A673 (cell line): ENCODE measurements around the gene TRMT112. TPM values are rescaled to one million over a fixed set of nuclear protein-coding genes. Genes with fewer than 3 reads are reported as not detected.

Source experiments
- BruUV-seq: library from RNA; stranded (reverse); fragments of 400-500 nt; replicated peaks from 2 replicates; lab custom pipeline; 2021; lab: Mats Ljungman, UMichigan
- CTCF ChIA-PET: fragments of 300-600 bp; sonication (Branson Sonifier 250); formaldehyde crosslinking; loops from one replicate; lab custom pipeline; 2022; ENCODE audit warnings: antibody characterized with exemption; lab: Charles Lee
- POLR2A ChIA-PET: fragments of 300-600 bp; sonication (Branson Sonifier 250); formaldehyde crosslinking; loops from one replicate; lab custom pipeline; 2022; ENCODE audit warnings: antibody characterized with exemption; ENCODE audit not compliant: low non-redundant PET; lab: Charles Lee
- DNase-seq: peaks from one replicate; pipeline ENCODE4 v3.0.0-alpha.2; 2015; ENCODE audit warnings: low spot score
- H3K27ac ChIP-seq: fragments of 200-600 bp; sonication (generic); 2 replicates; pipeline ENCODE4 v1.5.1; 2016; ENCODE audit warnings: mixed run types, low read depth, mild to moderate bottlenecking, mixed read lengths, antibody characterized with exemption, low read length; ENCODE audit not compliant: poor library complexity, severe bottlenecking
- H3K27me3 ChIP-seq: fragments of 200-600 bp; sonication (generic); replicated peaks from 2 replicates; pipeline ENCODE4 v1.6.1; 2017; ENCODE audit warnings: mixed run types, low read depth, mild to moderate bottlenecking, mixed read lengths, antibody characterized with exemption, low read length; ENCODE audit not compliant: insufficient read depth, poor library complexity
- H3K36me3 ChIP-seq: fragments of 200-600 bp; sonication (generic); 2 replicates; pipeline ENCODE4 v1.6.1; 2016; ENCODE audit warnings: mixed run types, mild to moderate bottlenecking, mixed read lengths, antibody characterized with exemption, low read length; ENCODE audit not compliant: insufficient read depth, poor library complexity, severe bottlenecking
- H3K4me1 ChIP-seq: fragments of 200-600 bp; sonication (generic); 2 replicates; pipeline ENCODE4 v1.6.1; 2017; ENCODE audit warnings: mixed run types, mild to moderate bottlenecking, mixed read lengths, antibody characterized with exemption, low read length; ENCODE audit not compliant: insufficient read depth, poor library complexity, severe bottlenecking
- H3K4me3 ChIP-seq: fragments of 200-600 bp; sonication (generic); 2 replicates; pipeline ENCODE4 v1.5.1; 2016; ENCODE audit warnings: low read depth, mixed run types, mild to moderate bottlenecking, mixed read lengths, low read length; ENCODE audit not compliant: poor library complexity, severe bottlenecking
- H3K9me3 ChIP-seq: fragments of 200-600 bp; sonication (generic); 2 replicates; pipeline ENCODE4 v1.6.1; 2016; ENCODE audit warnings: mixed run types, low read depth, mild to moderate bottlenecking, mixed read lengths, antibody characterized with exemption, low read length; ENCODE audit not compliant: poor library complexity, severe bottlenecking
- CTCF ChIP-seq: fragments of 300-800, 200-600 bp; sonication (generic); conservative IDR thresholded peaks from 2 replicates; pipeline ENCODE4 v1.5.1; 2017; ENCODE audit warnings: low read depth, mild to moderate bottlenecking, antibody characterized with exemption, low read length, moderate library complexity, mixed read lengths
- EZH2 ChIP-seq: fragments of 200-600 bp; sonication (generic); IDR thresholded peaks from 2 replicates; pipeline ENCODE4 v1.6.1; 2017; ENCODE audit warnings: borderline replicate concordance, low read depth, mild to moderate bottlenecking, mixed read lengths, antibody characterized with exemption, low read length; ENCODE audit not compliant: poor library complexity, severe bottlenecking
- intact Hi-C: fragments of 100-400 bp; cut with micrococcal nuclease; formaldehyde crosslinking; loops from one replicate; pipeline ENCODE4 v1.10.0; 2022; ENCODE audit not compliant: unreplicated experiment
- total RNA-seq: library from RNA; stranded (reverse); gene quantifications from 2 replicates; pipeline ENCODE4 v1.2.3, GENCODE V29; 2021

The TRMT112 gene
- total RNA-seq, 1 experiment from 2014 or later = 270 TPM

GRCh38 chr11:64288353-64288750 lies 29.0 kb downstream of the TRMT112 start:
- intact Hi-C loops = no loop called here
- Histone ChIP-seq H3K9me3 (no peaks in the 10 kb centered on the region), H3K36me3 (no peaks in the 10 kb centered on the region), H3K4me1 (peaks cover 21% of the 10 kb centered on the region), H3K27ac (no peak overlapping the region), H3K4me3 (no peak overlapping the region), H3K27me3 (peaks cover 33% of the 10 kb centered on the region)
- BruUV-seq = no TSS peak
- POLR2A ChIA-PET = interaction anchor here (0.7 kb wide), 1 partner anchor 77 kb away, joined by 4 read pairs; no protein-coding TSS in a partner anchor
- TF ChIP-seq EZH2 (no peak), CTCF (no peak)
- CTCF ChIA-PET = no interaction called here
- DNase-seq = no peak

- ChIA-PET CTCF (interaction anchor here (0.9 kb wide), 1 partner anchor 13 kb away, joined by 4 read pairs; no protein-coding TSS in a partner anchor), POLR2A (interaction anchor here (0.7 kb wide), 1 partner anchor 77 kb away, joined by 4 read pairs; no protein-coding TSS in a partner anchor)
- Histone ChIP-seq H3K27ac (no peak overlapping the region), H3K36me3 (no peaks in the 10 kb centered on the region), H3K4me1 (peaks cover 21% of the 10 kb centered on the region), H3K9me3 (no peaks in the 10 kb centered on the region), H3K27me3 (peaks cover 28% of the 10 kb centered on the region), H3K4me3 (no peak overlapping the region)
- DNase-seq = no peak
- no TSS peak for BruUV-seq
- intact Hi-C loops = no loop called here
- TF ChIP-seq CTCF (no peak), EZH2 (no peak)
These were observed 29.5 kb downstream of the TRMT112 start for GRCh38 chr11:64287676-64288352.

- Histone ChIP-seq H3K9me3 (no peaks in the 10 kb centered on the region), H3K27me3 (peaks cover 18% of the 10 kb centered on the region), H3K27ac (no peak overlapping the region), H3K4me1 (peaks cover 16% of the 10 kb centered on the region), H3K36me3 (peaks cover 6% of the 10 kb centered on the region), H3K4me3 (peak overlapping the region; percentile 87)
- ChIA-PET POLR2A (no interaction called here), CTCF (interaction anchor here (0.9 kb wide), 1 partner anchor 14 kb away, joined by 4 read pairs; no protein-coding TSS in a partner anchor)
- TF ChIP-seq EZH2 (no peak), CTCF (no peak)
- DNase-seq = no peak
- no TSS peak for BruUV-seq
- intact Hi-C loops = no loop called here
These were observed 30.6 kb downstream of the TRMT112 start for GRCh38 chr11:64286801-64287159.
